ENCODE measurements around the gene CNTRL. TPM values are rescaled to one million over a fixed set of nuclear protein-coding genes. Genes with fewer than 3 reads are reported as not detected.

Gene CNTRL
- total and polyA plus RNA-seq, 2 of the 8 experiments (the other 6 are each of a cell fraction or from before 2014, with no cell fraction given): 5.1 to 13.9 TPM

GRCh38 chr9:121184463-121184862 lies 109.7 kb downstream of the CNTRL start:
- Histone ChIP-seq H4K8ac (ENCODE audit: extremely low read depth, insufficient read depth, low read length) (no peak overlapping the region), H4K5ac (ENCODE audit: insufficient read length, low read depth, low read length) (no peak overlapping the region), H4K91ac (replicated peaks; ENCODE audit: insufficient read length, low read length) (no peak overlapping the region), H3K4me2 (ENCODE audit: insufficient read depth in 1 of 2, low read depth in 2 of 2, low read length in 2 of 2) (no peak overlapping the region), H2BK20ac (ENCODE audit: low read length) (no peak overlapping the region), H3K14ac (ENCODE audit: insufficient read length) (no peak overlapping the region), H3K4me1 (replicated peaks in 1 of 4; ENCODE audit: control insufficient read depth in 3 of 4, insufficient read depth in 4 of 4, low read length in 3 of 4) (no peaks in the 10 kb centered on the region), H3K23ac (ENCODE audit: insufficient read length) (no peak overlapping the region), H3K4ac (replicated peaks; ENCODE audit: insufficient read length, low read depth, low read length) (no peak overlapping the region), H3K4me3 (ENCODE audit: extremely low read depth in 1 of 4, insufficient read depth in 2 of 4, low read depth in 3 of 4, low read length in 4 of 4) (no peak overlapping the region), H3K79me2 (ENCODE audit: control insufficient read depth in 1 of 2, insufficient read depth in 2 of 2, low read length in 2 of 2) (peaks cover 0 to 11% of the 10 kb centered on the region in 2 experiments; a peak in 2 of 4 replicates), H2AFZ (ENCODE audit: low read length) (no peak overlapping the region), H2AK5ac (ENCODE audit: low read depth, low read length) (no peak overlapping the region), H2BK120ac (replicated peaks; ENCODE audit: low read depth, low read length) (no peak overlapping the region), H2BK15ac (ENCODE audit: low read length) (no peak overlapping the region), H3K27me3 (replicated peaks in 1 of 4; ENCODE audit: control insufficient read depth in 3 of 4, extremely low read depth in 1 of 4, insufficient read depth in 3 of 4, low read length in 3 of 4) (no peaks in the 10 kb centered on the region), H2BK5ac (ENCODE audit: low read depth, low read length) (no peak overlapping the region), H3K9me3 (ENCODE audit: insufficient read depth in 2 of 2, low read depth in 1 of 2, low read length in 1 of 2) (no peaks in the 10 kb centered on the region), H3K36me3 (ENCODE audit: control insufficient read depth in 2 of 4, insufficient read depth in 4 of 4, low read length in 3 of 4) (peaks cover 0 to 27% (median 4%) of the 10 kb centered on the region in 4 experiments; a peak in 4 of 8 replicates), H3K79me1 (ENCODE audit: low read depth, low read length) (no peaks in the 10 kb centered on the region), H3K18ac (ENCODE audit: extremely low read depth, low read length) (no peak overlapping the region), H3K27ac (ENCODE audit: low read depth, low read length) (no peak overlapping the region), H3K23me2 (ENCODE audit: low read depth, low read length) (no peaks in the 10 kb centered on the region), H3K56ac (replicated peaks; ENCODE audit: insufficient read length, low read depth, low read length) (no peak overlapping the region), H2BK12ac (ENCODE audit: low read depth, low read length) (no peak overlapping the region), H3K9ac (replicated peaks in 1 of 4; ENCODE audit: extremely low read depth in 1 of 4, low read depth in 3 of 4, low read length in 3 of 4) (no peak overlapping the region), H4K20me1 (replicated peaks in 1 of 2; ENCODE audit: control insufficient read depth in 1 of 2, insufficient read depth in 2 of 2, low read length in 2 of 2) (peaks cover 0 to 3% of the 10 kb centered on the region in 2 experiments)
- FAIRE-seq (no peak), DNase-seq (ENCODE audit: low read depth in 1 of 2, low spot score in 2 of 2) (no peak)
- TF ChIP-seq TAF7 (optimal IDR thresholded peaks at IDR 0.05; ENCODE audit: borderline replicate concordance, low read depth, low read length) (no peak), PHF8 (conservative IDR thresholded peaks at IDR 0.05; ENCODE audit: low read depth, low read length) (no peak), SP2 (IDR thresholded peaks at IDR 0.05; ENCODE audit: low read length) (no peak), YY1 (IDR thresholded peaks at IDR 0.05; ENCODE audit: low read depth, low read length) (no peak), JUN (IDR thresholded peaks at IDR 0.05; ENCODE audit: low read depth, low read length) (no peak), E2F6 (IDR thresholded peaks at IDR 0.05) (no peak), CREB1 (IDR thresholded peaks at IDR 0.05) (no peak), POLR2A (IDR thresholded peaks at IDR 0.05; ENCODE audit: control extremely low read depth in 1 of 2, low read depth in 2 of 2, low read length in 2 of 2) (no peak), KDM1A (IDR thresholded peaks at IDR 0.05; ENCODE audit: borderline replicate concordance, low read length) (no peak), BCL11A (IDR thresholded peaks at IDR 0.05; ENCODE audit: low read depth in 2 of 2, low read length in 2 of 2) (no peak), EGR1 (IDR thresholded peaks at IDR 0.05; ENCODE audit: borderline replicate concordance, low read depth, low read length) (no peak), TCF12 (IDR thresholded peaks at IDR 0.05; ENCODE audit: low read depth, low read length) (no peak), FOSL1 (IDR thresholded peaks at IDR 0.05; ENCODE audit: insufficient read depth, low read depth, low read length) (no peak), TBP (IDR thresholded peaks at IDR 0.05; ENCODE audit: low read depth, low read length) (no peak)
- ChIA-PET POLR2A (ENCODE audit: partially characterized antibody) (interaction anchor here (0.6 to 1.5 kb wide), 3 partner anchors 12 to 21 kb away, joined by 3 to 4 read pairs (median 3); no protein-coding TSS in a partner anchor), CTCF (ENCODE audit: partially characterized antibody) (interaction anchor here (0.9 kb wide), 1 partner anchor 15 kb away, joined by 4 read pairs; no protein-coding TSS in a partner anchor)
